Breast epithelium (tissue), 4 donors: ENCODE data around the gene PLXNA2. TPM values are rescaled to one million over a fixed set of nuclear protein-coding genes. Genes with fewer than 3 reads are reported as not detected.

Experiments used
- DNase-seq, 2 donors: peaks; one replicate each; pipeline ENCODE4 v3.0.0-alpha.2; 2019; ENCODE audit warnings: low spot score in 2 of 2
- H3K27ac ChIP-seq, 2 donors: fragments of 200-600 bp; sonication (generic) in 1 of 2; one replicate each; pipeline ENCODE4 v1.5.1; 2016 to 2019; ENCODE audit warnings: mild to moderate bottlenecking in 1 of 2
- H3K27me3 ChIP-seq, 2 donors: fragments of 200-600 bp; sonication (generic) in 1 of 2; one replicate each; pipeline versions ENCODE4 v1.5.1 to v1.6.0; 2017 to 2019; ENCODE audit warnings: control low read depth in 1 of 2, mild to moderate bottlenecking in 1 of 2
- H3K36me3 ChIP-seq: fragments of 200-600 bp; one replicate; pipeline ENCODE4 v1.5.1; 2019
- H3K4me1 ChIP-seq, 2 donors: fragments of 200-600 bp; sonication (generic); one replicate each; pipeline ENCODE4 v1.5.1; 2016 to 2019; ENCODE audit warnings: control low read depth in 1 of 2
- H3K4me3 ChIP-seq, 3 donors: fragments of 200-600 bp; sonication (generic); 1 replicate in 2 of 3; 2 replicates in 1 of 3; pipeline ENCODE4 v1.5.1; 2016 to 2019; ENCODE audit warnings: mild to moderate bottlenecking in 3 of 3, moderate library complexity in 2 of 3
- H3K9me3 ChIP-seq, 2 donors: fragments of 200-600 bp; sonication (generic) in 1 of 2; one replicate each; pipeline ENCODE4 v1.5.1; 2016 to 2019; ENCODE audit warnings: control low read depth in 1 of 2
- CTCF ChIP-seq, 3 donors: fragments of 450-650 bp; IDR thresholded peaks; one replicate each; pipeline ENCODE4 v1.5.1; 2016 to 2017; ENCODE audit warnings: antibody characterized with exemption in 3 of 3, mild to moderate bottlenecking in 3 of 3, moderate library complexity in 3 of 3
- POLR2A ChIP-seq: fragments of 450-650 bp; IDR thresholded peaks from one replicate; pipeline ENCODE4 v1.6.1; 2016; ENCODE audit warnings: antibody characterized with exemption, mild to moderate bottlenecking, moderate library complexity
- POLR2AphosphoS5 ChIP-seq, 3 donors: sonication (generic); formaldehyde crosslinking; IDR thresholded peaks; one replicate each; pipeline ENCODE4 v1.6.1; 2017; ENCODE audit warnings: antibody characterized with exemption in 3 of 3
- intact Hi-C: fragments of 100-400 bp; cut with DNase I; formaldehyde crosslinking; loops from one replicate; pipeline ENCODE4 v1.15.1; 2023; ENCODE audit warnings: low total_unique reads
- total RNA-seq, 3 donors: library from RNA; depleted of rRNA; stranded (reverse); fragments of >200 nt; gene quantifications; one replicate each; pipeline ENCODE4 v1.1.0, GENCODE V29; 2016

The PLXNA2 gene
- total RNA-seq, 3 donors from 2014 or later, result 11.3 to 18.2 (median 11.5) TPM

- peaks cover 0 to 5% of the 10 kb centered on the region in 2 donors for H3K4me1 ChIP-seq
- DNase-seq, result no peak
- H3K36me3 ChIP-seq, result no peaks in the 10 kb centered on the region
- no peak overlapping the region for H3K4me3 ChIP-seq
- H3K27me3 ChIP-seq, result no peaks in the 10 kb centered on the region
- H3K9me3 ChIP-seq, result no peaks in the 10 kb centered on the region
- no peak overlapping the region for H3K27ac ChIP-seq
- TF ChIP-seq CTCF (IDR thresholded peaks at IDR 0.05) (no peak), POLR2AphosphoS5 (IDR thresholded peaks at IDR 0.05) (no peak), POLR2A (no peak)
- intact Hi-C loops, result loop anchor here (5.0 kb wide), 1 partner anchor 238 kb away; no protein-coding TSS in a partner anchor
Observed at GRCh38 chr1:208174731-208175507, 69.3 kb downstream of the PLXNA2 start.

- no peaks in the 10 kb centered on the region for H3K27me3 ChIP-seq
- no peak overlapping the region for H3K27ac ChIP-seq
- intact Hi-C loops, result loop anchor here (5.0 kb wide), 1 partner anchor 237 kb away; no protein-coding TSS in a partner anchor
Observed at GRCh38 chr1:208174200-208174599, 70.0 kb downstream of the PLXNA2 start.

GRCh38 chr1:208173749-208174148, 70.4 kb downstream of the PLXNA2 start:
- no peak for TF ChIP-seq CTCF (IDR thresholded peaks at IDR 0.05)
- no peak overlapping the region for H3K4me3 ChIP-seq
- H3K9me3 ChIP-seq, result no peaks in the 10 kb centered on the region
- H3K36me3 ChIP-seq, result no peaks in the 10 kb centered on the region
- no peaks in the 10 kb centered on the region for H3K4me1 ChIP-seq
- intact Hi-C loops, result loop anchor here (5.0 kb wide), 1 partner anchor 236 kb away; no protein-coding TSS in a partner anchor
- DNase-seq, result no peak
- H3K27ac ChIP-seq, result no peak overlapping the region
- H3K27me3 ChIP-seq, result no peaks in the 10 kb centered on the region

More at GRCh38 chr1:208174200-208174599, 70.0 kb downstream of the PLXNA2 start:
- Histone ChIP-seq H3K4me3 (no peak overlapping the region), H3K9me3 (no peaks in the 10 kb centered on the region), H3K4me1 (peaks cover 0 to 2% of the 10 kb centered on the region in 2 donors), H3K36me3 (no peaks in the 10 kb centered on the region)
- DNase-seq, result no peak
- no peak for TF ChIP-seq CTCF (IDR thresholded peaks at IDR 0.05)
- TF ChIP-seq POLR2AphosphoS5 (IDR thresholded peaks at IDR 0.05), result no peak
- TF ChIP-seq POLR2A, result no peak

GRCh38 chr1:208172423-208173145, 71.6 kb downstream of the PLXNA2 start:
- intact Hi-C loops, result loop anchor here (5.0 kb wide), 1 partner anchor 235 kb away; no protein-coding TSS in a partner anchor
- no peaks in the 10 kb centered on the region for H3K4me1 ChIP-seq
- no peak overlapping the region for H3K4me3 ChIP-seq
- no peaks in the 10 kb centered on the region for H3K27me3 ChIP-seq
- TF ChIP-seq POLR2A, result no peak
- no peak for TF ChIP-seq POLR2AphosphoS5 (IDR thresholded peaks at IDR 0.05)
- TF ChIP-seq CTCF (IDR thresholded peaks at IDR 0.05), result no peak
- H3K36me3 ChIP-seq, result no peaks in the 10 kb centered on the region
- DNase-seq, result no peak
- no peak overlapping the region for H3K27ac ChIP-seq
- no peaks in the 10 kb centered on the region for H3K9me3 ChIP-seq
